Measurements from ENCODE around the gene KLK14.

DNA sequence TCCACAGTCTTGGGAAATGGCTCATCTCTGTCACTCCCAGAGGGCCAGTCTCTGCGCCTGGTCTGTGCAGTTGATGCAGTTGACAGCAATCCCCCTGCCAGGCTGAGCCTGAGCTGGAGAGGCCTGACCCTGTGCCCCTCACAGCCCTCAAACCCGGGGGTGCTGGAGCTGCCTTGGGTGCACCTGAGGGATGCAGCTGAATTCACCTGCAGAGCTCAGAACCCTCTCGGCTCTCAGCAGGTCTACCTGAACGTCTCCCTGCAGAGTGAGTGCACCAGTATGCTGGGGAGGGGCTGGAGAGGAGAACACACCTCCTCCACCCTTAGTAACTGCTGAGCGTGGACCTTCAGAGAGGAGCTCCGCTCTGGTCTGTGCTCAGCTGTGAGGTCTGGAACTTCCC, 44.3 kb upstream of the KLK14 start:
- TF ChIP-seq, protein P1, sequence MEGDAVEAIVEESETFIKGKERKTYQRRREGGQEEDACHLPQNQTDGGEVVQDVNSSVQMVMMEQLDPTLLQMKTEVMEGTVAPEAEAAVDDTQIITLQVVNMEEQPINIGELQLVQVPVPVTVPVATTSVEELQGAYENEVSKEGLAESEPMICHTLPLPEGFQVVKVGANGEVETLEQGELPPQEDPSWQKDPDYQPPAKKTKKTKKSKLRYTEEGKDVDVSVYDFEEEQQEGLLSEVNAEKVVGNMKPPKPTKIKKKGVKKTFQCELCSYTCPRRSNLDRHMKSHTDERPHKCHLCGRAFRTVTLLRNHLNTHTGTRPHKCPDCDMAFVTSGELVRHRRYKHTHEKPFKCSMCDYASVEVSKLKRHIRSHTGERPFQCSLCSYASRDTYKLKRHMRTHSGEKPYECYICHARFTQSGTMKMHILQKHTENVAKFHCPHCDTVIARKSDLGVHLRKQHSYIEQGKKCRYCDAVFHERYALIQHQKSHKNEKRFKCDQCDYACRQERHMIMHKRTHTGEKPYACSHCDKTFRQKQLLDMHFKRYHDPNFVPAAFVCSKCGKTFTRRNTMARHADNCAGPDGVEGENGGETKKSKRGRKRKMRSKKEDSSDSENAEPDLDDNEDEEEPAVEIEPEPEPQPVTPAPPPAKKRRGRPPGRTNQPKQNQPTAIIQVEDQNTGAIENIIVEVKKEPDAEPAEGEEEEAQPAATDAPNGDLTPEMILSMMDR (conservative IDR thresholded peaks at IDR 0.05; ENCODE audit: low read length), result no peak
- no peak for TF ChIP-seq EZH2phosphoT487 (IDR thresholded peaks at IDR 0.05; ENCODE audit: borderline replicate concordance)

Measured in Loucy (cell line).